Neural cell (in vitro differentiated cells): ENCODE measurements around the gene INSIG1.

Source experiments
- CTCF ChIP-seq: fragments of 450-650 bp; IDR thresholded peaks from 2 replicates; pipeline ENCODE4 v1.5.1; 2014; ENCODE audit warnings: antibody characterized with exemption, mild to moderate bottlenecking, moderate library complexity; ENCODE audit not compliant: poor library complexity, severe bottlenecking
- EZH2 ChIP-seq: fragments of 200-600, 300-800 bp; shearing (Covaris generic), sonication (generic); IDR thresholded peaks from 2 replicates; pipeline ENCODE4 v1.6.1; 2014; ENCODE audit warnings: antibody characterized with exemption, low read length, borderline replicate concordance, mild to moderate bottlenecking; ENCODE audit not compliant: insufficient read depth, poor library complexity, severe bottlenecking
- REST ChIP-seq: IDR thresholded peaks from 2 replicates; pipeline ENCODE4 v1.6.1; 2012; ENCODE audit warnings: borderline replicate concordance

- TF ChIP-seq REST: no peak
- TF ChIP-seq EZH2: no peak
- TF ChIP-seq CTCF: no peak
Measured at GRCh38 chr7:155263581-155264143, 34.0 kb upstream of the INSIG1 start.
